Body of pancreas (tissue), 4 donors: ENCODE results near the gene CLDN6.

Experiments used
- POLR2A ChIP-seq, 3 donors: fragments of 450-650 bp; IDR thresholded peaks; one replicate each; pipeline ENCODE4 v1.6.1; 2016; ENCODE audit warnings: antibody characterized with exemption in 3 of 3, mild to moderate bottlenecking in 2 of 3
- TF ChIP-seq, protein P1 (sequence below), 7 experiments: fragments of 450-650 bp in 4 of 7; fragments of 200-600 bp in 3 of 7; sonication (generic) in 3 of 7; IDR thresholded peaks; one replicate each; pipeline ENCODE4 v1.5.1; 2016 to 2019; ENCODE audit warnings: antibody characterized with exemption in 7 of 7

- TF ChIP-seq, protein P1, sequence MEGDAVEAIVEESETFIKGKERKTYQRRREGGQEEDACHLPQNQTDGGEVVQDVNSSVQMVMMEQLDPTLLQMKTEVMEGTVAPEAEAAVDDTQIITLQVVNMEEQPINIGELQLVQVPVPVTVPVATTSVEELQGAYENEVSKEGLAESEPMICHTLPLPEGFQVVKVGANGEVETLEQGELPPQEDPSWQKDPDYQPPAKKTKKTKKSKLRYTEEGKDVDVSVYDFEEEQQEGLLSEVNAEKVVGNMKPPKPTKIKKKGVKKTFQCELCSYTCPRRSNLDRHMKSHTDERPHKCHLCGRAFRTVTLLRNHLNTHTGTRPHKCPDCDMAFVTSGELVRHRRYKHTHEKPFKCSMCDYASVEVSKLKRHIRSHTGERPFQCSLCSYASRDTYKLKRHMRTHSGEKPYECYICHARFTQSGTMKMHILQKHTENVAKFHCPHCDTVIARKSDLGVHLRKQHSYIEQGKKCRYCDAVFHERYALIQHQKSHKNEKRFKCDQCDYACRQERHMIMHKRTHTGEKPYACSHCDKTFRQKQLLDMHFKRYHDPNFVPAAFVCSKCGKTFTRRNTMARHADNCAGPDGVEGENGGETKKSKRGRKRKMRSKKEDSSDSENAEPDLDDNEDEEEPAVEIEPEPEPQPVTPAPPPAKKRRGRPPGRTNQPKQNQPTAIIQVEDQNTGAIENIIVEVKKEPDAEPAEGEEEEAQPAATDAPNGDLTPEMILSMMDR (IDR thresholded peaks at IDR 0.05), result no peak
- no peak for TF ChIP-seq POLR2A (IDR thresholded peaks at IDR 0.05)
Measured at GRCh38 chr16:3063625-3064386, 45.8 kb upstream of the CLDN6 start.
